22Rv1 (cell line): Measurements from ENCODE around the gene PYDC2.

Experiments
- CTCF ChIP-seq: fragments of 450-650 bp; IDR thresholded peaks from 2 replicates; pipeline ENCODE4 v1.5.1; 2017; ENCODE audit warnings: mild to moderate bottlenecking
- ZFX ChIP-seq: fragments of 450-650 bp; IDR thresholded peaks from 2 replicates; pipeline ENCODE4 v1.6.1; 2017; ENCODE audit warnings: antibody characterized with exemption, borderline replicate concordance

- TF ChIP-seq CTCF (no peak), ZFX (no peak)
Observed at GRCh38 chr3:191476066-191476772, 15.3 kb downstream of the PYDC2 start.
